ENCODE results near the gene NR2F2. TPM values are rescaled to one million over a fixed set of nuclear protein-coding genes. Genes with fewer than 3 reads are reported as not detected.

Gene NR2F2
- total and polyA plus RNA-seq, 2 experiments from 2014 or later, result 0.16 TPM; not detected in 1

DNA sequence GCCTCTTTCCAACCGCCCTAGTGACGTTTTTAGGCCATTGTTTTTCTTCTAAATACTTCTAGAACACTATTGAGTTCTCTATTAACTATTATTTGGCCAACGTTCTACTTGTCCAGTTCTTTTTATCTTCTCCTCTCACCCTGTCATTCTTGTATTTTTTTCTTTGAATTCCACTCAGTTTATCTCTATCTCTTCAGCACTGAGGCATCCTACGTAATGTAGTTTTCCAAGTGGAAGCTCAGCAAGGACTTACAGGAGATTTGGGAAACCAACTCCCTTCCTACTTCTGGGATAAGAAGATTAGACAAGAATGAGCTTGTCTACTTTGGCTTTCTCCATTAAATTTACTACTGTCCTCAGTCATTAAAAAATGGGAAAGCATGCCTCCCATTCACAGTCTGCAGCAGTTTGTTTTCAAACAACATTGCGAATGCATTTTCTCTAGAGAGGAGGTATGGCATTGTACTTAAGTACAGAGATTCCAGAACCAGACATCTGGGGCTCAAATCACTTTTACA is 21.3 kb upstream of the NR2F2 start:
- Mint-ChIP-seq H3K4me3 (no peak overlapping the region), H3K36me3 (ENCODE audit: low read depth) (no peaks in the 10 kb centered on the region), H3K27me3 (ENCODE audit: insufficient read depth, low read depth, poor library complexity) (peaks cover 2% of the 10 kb centered on the region), H3K27ac (no peak overlapping the region), H3K9me3 (no peaks in the 10 kb centered on the region), H3K4me1 (peaks cover 8% of the 10 kb centered on the region; the same call in 2 of the 3 replicates)
- Histone ChIP-seq H3F3A (replicated peaks; ENCODE audit: low read depth) (no peaks in the 10 kb centered on the region), H3K4me3 (no peak overlapping the region), H3K27ac (ENCODE audit: low read depth) (no peak overlapping the region), H3K36me3 (ENCODE audit: insufficient read depth) (no peaks in the 10 kb centered on the region), H3K9me2 (ENCODE audit: insufficient read depth) (no peaks in the 10 kb centered on the region; the same call in 1 of the 2 replicates), H3K27me3 (ENCODE audit: insufficient read depth) (no peaks in the 10 kb centered on the region; the same call in 1 of the 2 replicates), H2AFZ (no peak overlapping the region), H3K79me2 (replicated peaks; ENCODE audit: insufficient read depth) (no peaks in the 10 kb centered on the region), H4K20me1 (replicated peaks; ENCODE audit: insufficient read depth) (no peaks in the 10 kb centered on the region), H3K4me2 (no peak overlapping the region), H3K4me1 (ENCODE audit: insufficient read depth) (peaks cover 14% of the 10 kb centered on the region)
- TF ChIP-seq POLR2AphosphoS5 (IDR thresholded peaks at IDR 0.05; ENCODE audit: low read depth) (no peak), JUNB (IDR thresholded peaks at IDR 0.05; ENCODE audit: unreplicated experiment) (no peak), REST (IDR thresholded peaks at IDR 0.05; ENCODE audit: unreplicated experiment) (no peak), STAT1 (IDR thresholded peaks at IDR 0.05; ENCODE audit: unreplicated experiment) (no peak), EZH2phosphoT487 (IDR thresholded peaks at IDR 0.05; ENCODE audit: unreplicated experiment) (no peak), ZNF331 (CRISPR knock-in tag; IDR thresholded peaks at IDR 0.05; ENCODE audit: low read depth) (no peak), CREB1 (CRISPR knock-in tag; IDR thresholded peaks at IDR 0.05; ENCODE audit: low read depth) (no peak), NANOG (IDR thresholded peaks at IDR 0.05; ENCODE audit: borderline replicate concordance) (no peak), ZNF114 (CRISPR knock-in tag; IDR thresholded peaks at IDR 0.05) (no peak), EZH2 (IDR thresholded peaks at IDR 0.05; ENCODE audit: low read depth, unreplicated experiment) (no peak)
- TF ChIP-seq, protein P1, sequence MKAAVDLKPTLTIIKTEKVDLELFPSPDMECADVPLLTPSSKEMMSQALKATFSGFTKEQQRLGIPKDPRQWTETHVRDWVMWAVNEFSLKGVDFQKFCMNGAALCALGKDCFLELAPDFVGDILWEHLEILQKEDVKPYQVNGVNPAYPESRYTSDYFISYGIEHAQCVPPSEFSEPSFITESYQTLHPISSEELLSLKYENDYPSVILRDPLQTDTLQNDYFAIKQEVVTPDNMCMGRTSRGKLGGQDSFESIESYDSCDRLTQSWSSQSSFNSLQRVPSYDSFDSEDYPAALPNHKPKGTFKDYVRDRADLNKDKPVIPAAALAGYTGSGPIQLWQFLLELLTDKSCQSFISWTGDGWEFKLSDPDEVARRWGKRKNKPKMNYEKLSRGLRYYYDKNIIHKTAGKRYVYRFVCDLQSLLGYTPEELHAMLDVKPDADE (IDR thresholded peaks at IDR 0.05), result no peak
- TF ChIP-seq, protein P2, sequence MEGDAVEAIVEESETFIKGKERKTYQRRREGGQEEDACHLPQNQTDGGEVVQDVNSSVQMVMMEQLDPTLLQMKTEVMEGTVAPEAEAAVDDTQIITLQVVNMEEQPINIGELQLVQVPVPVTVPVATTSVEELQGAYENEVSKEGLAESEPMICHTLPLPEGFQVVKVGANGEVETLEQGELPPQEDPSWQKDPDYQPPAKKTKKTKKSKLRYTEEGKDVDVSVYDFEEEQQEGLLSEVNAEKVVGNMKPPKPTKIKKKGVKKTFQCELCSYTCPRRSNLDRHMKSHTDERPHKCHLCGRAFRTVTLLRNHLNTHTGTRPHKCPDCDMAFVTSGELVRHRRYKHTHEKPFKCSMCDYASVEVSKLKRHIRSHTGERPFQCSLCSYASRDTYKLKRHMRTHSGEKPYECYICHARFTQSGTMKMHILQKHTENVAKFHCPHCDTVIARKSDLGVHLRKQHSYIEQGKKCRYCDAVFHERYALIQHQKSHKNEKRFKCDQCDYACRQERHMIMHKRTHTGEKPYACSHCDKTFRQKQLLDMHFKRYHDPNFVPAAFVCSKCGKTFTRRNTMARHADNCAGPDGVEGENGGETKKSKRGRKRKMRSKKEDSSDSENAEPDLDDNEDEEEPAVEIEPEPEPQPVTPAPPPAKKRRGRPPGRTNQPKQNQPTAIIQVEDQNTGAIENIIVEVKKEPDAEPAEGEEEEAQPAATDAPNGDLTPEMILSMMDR (conservative IDR thresholded peaks at IDR 0.05; ENCODE audit: low read depth in 2 of 2), result no peak
- TF ChIP-seq, protein P3, sequence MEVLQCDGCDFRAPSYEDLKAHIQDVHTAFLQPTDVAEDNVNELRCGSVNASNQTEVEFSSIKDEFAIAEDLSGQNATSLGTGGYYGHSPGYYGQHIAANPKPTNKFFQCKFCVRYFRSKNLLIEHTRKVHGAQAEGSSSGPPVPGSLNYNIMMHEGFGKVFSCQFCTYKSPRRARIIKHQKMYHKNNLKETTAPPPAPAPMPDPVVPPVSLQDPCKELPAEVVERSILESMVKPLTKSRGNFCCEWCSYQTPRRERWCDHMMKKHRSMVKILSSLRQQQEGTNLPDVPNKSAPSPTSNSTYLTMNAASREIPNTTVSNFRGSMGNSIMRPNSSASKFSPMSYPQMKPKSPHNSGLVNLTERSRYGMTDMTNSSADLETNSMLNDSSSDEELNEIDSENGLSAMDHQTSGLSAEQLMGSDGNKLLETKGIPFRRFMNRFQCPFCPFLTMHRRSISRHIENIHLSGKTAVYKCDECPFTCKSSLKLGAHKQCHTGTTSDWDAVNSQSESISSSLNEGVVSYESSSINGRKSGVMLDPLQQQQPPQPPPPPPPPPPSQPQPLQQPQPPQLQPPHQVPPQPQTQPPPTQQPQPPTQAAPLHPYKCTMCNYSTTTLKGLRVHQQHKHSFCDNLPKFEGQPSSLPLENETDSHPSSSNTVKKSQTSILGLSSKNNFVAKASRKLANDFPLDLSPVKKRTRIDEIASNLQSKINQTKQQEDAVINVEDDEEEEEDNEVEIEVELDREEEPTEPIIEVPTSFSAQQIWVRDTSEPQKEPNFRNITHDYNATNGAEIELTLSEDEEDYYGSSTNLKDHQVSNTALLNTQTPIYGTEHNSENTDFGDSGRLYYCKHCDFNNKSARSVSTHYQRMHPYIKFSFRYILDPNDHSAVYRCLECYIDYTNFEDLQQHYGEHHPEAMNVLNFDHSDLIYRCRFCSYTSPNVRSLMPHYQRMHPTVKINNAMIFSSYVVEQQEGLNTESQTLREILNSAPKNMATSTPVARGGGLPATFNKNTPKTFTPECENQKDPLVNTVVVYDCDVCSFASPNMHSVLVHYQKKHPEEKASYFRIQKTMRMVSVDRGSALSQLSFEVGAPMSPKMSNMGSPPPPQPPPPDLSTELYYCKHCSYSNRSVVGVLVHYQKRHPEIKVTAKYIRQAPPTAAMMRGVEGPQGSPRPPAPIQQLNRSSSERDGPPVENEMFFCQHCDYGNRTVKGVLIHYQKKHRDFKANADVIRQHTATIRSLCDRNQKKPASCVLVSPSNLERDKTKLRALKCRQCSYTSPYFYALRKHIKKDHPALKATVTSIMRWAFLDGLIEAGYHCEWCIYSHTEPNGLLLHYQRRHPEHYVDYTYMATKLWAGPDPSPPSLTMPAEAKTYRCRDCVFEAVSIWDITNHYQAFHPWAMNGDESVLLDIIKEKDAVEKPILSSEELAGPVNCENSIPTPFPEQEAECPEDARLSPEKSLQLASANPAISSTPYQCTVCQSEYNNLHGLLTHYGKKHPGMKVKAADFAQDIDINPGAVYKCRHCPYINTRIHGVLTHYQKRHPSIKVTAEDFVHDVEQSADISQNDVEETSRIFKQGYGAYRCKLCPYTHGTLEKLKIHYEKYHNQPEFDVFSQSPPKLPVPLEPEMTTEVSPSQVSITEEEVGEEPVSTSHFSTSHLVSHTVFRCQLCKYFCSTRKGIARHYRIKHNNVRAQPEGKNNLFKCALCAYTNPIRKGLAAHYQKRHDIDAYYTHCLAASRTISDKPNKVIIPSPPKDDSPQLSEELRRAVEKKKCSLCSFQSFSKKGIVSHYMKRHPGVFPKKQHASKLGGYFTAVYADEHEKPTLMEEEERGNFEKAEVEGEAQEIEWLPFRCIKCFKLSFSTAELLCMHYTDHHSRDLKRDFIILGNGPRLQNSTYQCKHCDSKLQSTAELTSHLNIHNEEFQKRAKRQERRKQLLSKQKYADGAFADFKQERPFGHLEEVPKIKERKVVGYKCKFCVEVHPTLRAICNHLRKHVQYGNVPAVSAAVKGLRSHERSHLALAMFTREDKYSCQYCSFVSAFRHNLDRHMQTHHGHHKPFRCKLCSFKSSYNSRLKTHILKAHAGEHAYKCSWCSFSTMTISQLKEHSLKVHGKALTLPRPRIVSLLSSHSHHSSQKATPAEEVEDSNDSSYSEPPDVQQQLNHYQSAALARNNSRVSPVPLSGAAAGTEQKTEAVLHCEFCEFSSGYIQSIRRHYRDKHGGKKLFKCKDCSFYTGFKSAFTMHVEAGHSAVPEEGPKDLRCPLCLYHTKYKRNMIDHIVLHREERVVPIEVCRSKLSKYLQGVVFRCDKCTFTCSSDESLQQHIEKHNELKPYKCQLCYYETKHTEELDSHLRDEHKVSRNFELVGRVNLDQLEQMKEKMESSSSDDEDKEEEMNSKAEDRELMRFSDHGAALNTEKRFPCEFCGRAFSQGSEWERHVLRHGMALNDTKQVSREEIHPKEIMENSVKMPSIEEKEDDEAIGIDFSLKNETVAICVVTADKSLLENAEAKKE (CRISPR knock-in tag; IDR thresholded peaks at IDR 0.05), result no peak
- ATAC-seq (no peak), DNase-seq (ENCODE audit: low spot score) (no peak)
